ENCODE data around the gene BAMBI.

DNA sequence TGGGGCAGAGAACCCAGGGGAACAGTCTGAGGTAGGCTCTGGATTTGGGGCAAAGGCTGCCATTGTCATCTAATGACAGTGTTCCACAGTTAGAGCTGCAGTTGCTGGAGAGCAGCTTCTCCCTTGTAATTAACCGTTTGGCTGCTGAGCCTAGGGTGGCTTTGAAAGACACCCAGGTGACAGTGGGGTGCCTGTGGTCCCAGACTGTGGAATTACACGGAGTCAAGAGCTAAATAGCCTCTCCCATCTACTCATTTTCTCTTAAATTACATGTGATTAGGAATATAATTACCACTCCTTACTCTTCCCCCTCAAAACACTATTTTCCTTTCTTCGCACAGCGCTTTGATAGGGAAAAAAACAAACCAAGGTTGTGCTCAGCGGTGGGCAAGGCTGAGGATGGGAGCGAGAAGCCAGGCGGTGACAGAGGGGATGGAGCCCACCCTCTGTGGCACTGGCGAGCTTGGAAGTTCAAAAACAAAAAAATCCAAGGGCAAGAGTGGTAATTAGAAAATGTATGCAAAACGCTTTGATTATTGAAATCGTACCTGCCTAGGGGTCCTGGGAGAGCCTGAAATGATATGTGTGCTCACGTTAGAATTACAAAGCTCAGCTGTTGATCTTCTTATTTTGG lies 44.1 kb downstream of the BAMBI start:
- TF ChIP-seq, protein P1, sequence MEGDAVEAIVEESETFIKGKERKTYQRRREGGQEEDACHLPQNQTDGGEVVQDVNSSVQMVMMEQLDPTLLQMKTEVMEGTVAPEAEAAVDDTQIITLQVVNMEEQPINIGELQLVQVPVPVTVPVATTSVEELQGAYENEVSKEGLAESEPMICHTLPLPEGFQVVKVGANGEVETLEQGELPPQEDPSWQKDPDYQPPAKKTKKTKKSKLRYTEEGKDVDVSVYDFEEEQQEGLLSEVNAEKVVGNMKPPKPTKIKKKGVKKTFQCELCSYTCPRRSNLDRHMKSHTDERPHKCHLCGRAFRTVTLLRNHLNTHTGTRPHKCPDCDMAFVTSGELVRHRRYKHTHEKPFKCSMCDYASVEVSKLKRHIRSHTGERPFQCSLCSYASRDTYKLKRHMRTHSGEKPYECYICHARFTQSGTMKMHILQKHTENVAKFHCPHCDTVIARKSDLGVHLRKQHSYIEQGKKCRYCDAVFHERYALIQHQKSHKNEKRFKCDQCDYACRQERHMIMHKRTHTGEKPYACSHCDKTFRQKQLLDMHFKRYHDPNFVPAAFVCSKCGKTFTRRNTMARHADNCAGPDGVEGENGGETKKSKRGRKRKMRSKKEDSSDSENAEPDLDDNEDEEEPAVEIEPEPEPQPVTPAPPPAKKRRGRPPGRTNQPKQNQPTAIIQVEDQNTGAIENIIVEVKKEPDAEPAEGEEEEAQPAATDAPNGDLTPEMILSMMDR (conservative IDR thresholded peaks at IDR 0.05 in 1 of 2, IDR thresholded peaks at IDR 0.05 in 1 of 2; ENCODE audit: extremely low read depth in 1 of 2, insufficient read depth in 1 of 2, low read depth in 1 of 2, low read length in 2 of 2), result no peak
- no peak for TF ChIP-seq EZH2 (IDR thresholded peaks at IDR 0.05; ENCODE audit: borderline replicate concordance, low read length)

Measured in mammary epithelial cell (primary cell).